ENCODE data around the gene BAZ2B. TPM values are rescaled to one million over a fixed set of nuclear protein-coding genes. Genes with fewer than 3 reads are reported as not detected.

Gene BAZ2B
- total and polyA plus RNA-seq, 2 of the 13 experiments (the other 11 are each of a cell fraction or from before 2014, with no cell fraction given): 14.0 to 15.1 TPM

GRCh38 chr2:159557437-159558034, 58.8 kb downstream of the BAZ2B start (continued):
- no peak for TF ChIP-seq ATF3 (CRISPR knock-in tag; IDR thresholded peaks at IDR 0.05)

GRCh38 chr2:159555651-159556392, 60.5 kb downstream of the BAZ2B start:
- no peaks in the 10 kb centered on the region for H3K79me2 ChIP-seq (ENCODE audit: insufficient read depth, low read length)
- H3K4me1 ChIP-seq (ENCODE audit: insufficient read depth, low read length): no peaks in the 10 kb centered on the region
- no peak for FAIRE-seq
- no peak overlapping the region for H3K4me3 ChIP-seq (replicated peaks in 1 of 3; ENCODE audit: insufficient read depth in 1 of 3, low read depth in 2 of 3, low read length in 3 of 3)
- no peaks in the 10 kb centered on the region for H3K27me3 ChIP-seq (ENCODE audit: control insufficient read depth in 1 of 2, insufficient read depth in 2 of 2, low read length in 2 of 2)
- 96% methylated on average over 4 of the region's 4 CpGs for WGBS (ENCODE audit: low lambda C conversion rate)
- H4K20me1 ChIP-seq (ENCODE audit: insufficient read depth, low read length): no peaks in the 10 kb centered on the region
- H3K4me2 ChIP-seq (ENCODE audit: low read depth, low read length): no peak overlapping the region
- H3K9ac ChIP-seq (ENCODE audit: insufficient read depth, low read depth, low read length): no peak overlapping the region
- intact Hi-C loops (cut with micrococcal nuclease; ENCODE audit: unreplicated experiment): loop anchor here (2.0 to 5.0 kb wide), 2 partner anchors 253 to 1399 kb away; no protein-coding TSS in a partner anchor
- no peak overlapping the region for H2AFZ ChIP-seq (ENCODE audit: low read length)
- no peaks in the 10 kb centered on the region for H3K9me3 ChIP-seq (ENCODE audit: low read length)
- ATAC-seq: no peak
- in situ Hi-C loops (cut with HindIII; ENCODE audit: extremely low pct_ligation_motif_present, low pct_unique_long_range_greater_than_20kb): loop anchor here (10.0 kb wide), 1 partner anchor 139 kb away; no protein-coding TSS in a partner anchor
- DNase-seq (ENCODE audit: low spot score): no peak
- H3K36me3 ChIP-seq (replicated peaks in 1 of 2; ENCODE audit: control insufficient read depth in 1 of 2, insufficient read depth in 2 of 2, low read length in 2 of 2): no peaks in the 10 kb centered on the region
- H3K27ac ChIP-seq (ENCODE audit: extremely low read length, insufficient read depth, low read length): no peak overlapping the region
- ChIA-PET CTCF (ENCODE audit: low intra/inter-chr PET ratio, low total read pairs) (no interaction called here), POLR2A (no interaction called here)
- BruUV-seq (replicated peaks): no TSS peak
- TF ChIP-seq HNRNPUL1 (IDR thresholded peaks at IDR 0.05; ENCODE audit: low read depth, low read length) (no peak), ZNF335 (CRISPR knock-in tag; IDR thresholded peaks at IDR 0.05) (no peak), ZNF503 (CRISPR knock-in tag; IDR thresholded peaks at IDR 0.05) (no peak), HMGA1 (CRISPR knock-in tag; conservative IDR thresholded peaks at IDR 0.05) (no peak), HOXA5 (CRISPR knock-in tag; IDR thresholded peaks at IDR 0.05) (no peak), ZNF317 (CRISPR knock-in tag; IDR thresholded peaks at IDR 0.05) (no peak), CBX5 (CRISPR knock-in tag; IDR thresholded peaks at IDR 0.05; ENCODE audit: borderline replicate concordance) (no peak), PLSCR1 (CRISPR knock-in tag; IDR thresholded peaks at IDR 0.05; ENCODE audit: borderline replicate concordance) (no peak), HDAC2 (CRISPR knock-in tag; IDR thresholded peaks at IDR 0.05) (no peak), MAX (IDR thresholded peaks at IDR 0.05) (no peak), ZNF235 (CRISPR knock-in tag; IDR thresholded peaks at IDR 0.05; ENCODE audit: borderline replicate concordance) (no peak), ZXDC (CRISPR knock-in tag; IDR thresholded peaks at IDR 0.05) (no peak), PREB (CRISPR knock-in tag; IDR thresholded peaks at IDR 0.05) (no peak), CCDC6 (CRISPR knock-in tag; IDR thresholded peaks at IDR 0.05) (no peak)
